CD4-positive, alpha-beta T cell treated with Interleukin-21 for 1 hour (primary cell): ENCODE data around the gene C2orf80.
"Not testable (repeated sequence)": the region's sequence is repeated elsewhere in the genome, so short reads cannot be mapped to it uniquely, and the experiment has no call there.

Source experiments
- DNase-seq: peaks from one replicate; pipeline ENCODE4 v3.0.0-alpha.2; 2020

C2orf80 gene

GRCh38 chr2:208189810-208190503 is at the start of gene C2orf80:
Gene C2orf80, minus strand, starts transcription at chr2:208190030. Its CDS starts 3,044 bp downstream, at chr2:208186986.
- DNase-seq, result no peak

- DNase-seq, result no peak
Observed at GRCh38 chr2:208235860-208236259, 46.0 kb upstream of the C2orf80 start.

- no peak for DNase-seq
Observed at GRCh38 chr2:208234786-208235185, 45.0 kb upstream of the C2orf80 start.

GRCh38 chr2:208228476-208228875 is 38.6 kb upstream of the C2orf80 start:
- no peak for DNase-seq

- DNase-seq, result no peak
Observed at GRCh38 chr2:208227581-208228232, 37.9 kb upstream of the C2orf80 start.

- DNase-seq, result no peak
Observed at GRCh38 chr2:208224802-208225201, 35.0 kb upstream of the C2orf80 start.

GRCh38 chr2:208222351-208222750 is 32.5 kb upstream of the C2orf80 start:
- no peak for DNase-seq

- DNase-seq, result not testable (repeated sequence)
Observed at GRCh38 chr2:208221873-208222272, 32.0 kb upstream of the C2orf80 start.

GRCh38 chr2:208210688-208211451 is 21.0 kb upstream of the C2orf80 start:
- DNase-seq, result no peak

- no peak for DNase-seq
Observed at GRCh38 chr2:208208335-208209085, 18.7 kb upstream of the C2orf80 start.

GRCh38 chr2:208207769-208208168 is 17.9 kb upstream of the C2orf80 start:
- no peak for DNase-seq

GRCh38 chr2:208204166-208204565 is 14.3 kb upstream of the C2orf80 start:
- no peak for DNase-seq

- no peak for DNase-seq
Observed at GRCh38 chr2:208195531-208195930, 5.7 kb upstream of the C2orf80 start.

GRCh38 chr2:208192611-208193236 is 2.9 kb upstream of the C2orf80 start:
- DNase-seq, result no peak

GRCh38 chr2:208189069-208189809 is 591 bp downstream of the C2orf80 start:
- DNase-seq, result no peak

- no peak for DNase-seq
Observed at GRCh38 chr2:208186893-208187292, 2.9 kb downstream of the C2orf80 start.

GRCh38 chr2:208186465-208186864 is 3.4 kb downstream of the C2orf80 start:
- no peak for DNase-seq

GRCh38 chr2:208183972-208184705 is 5.7 kb downstream of the C2orf80 start:
- DNase-seq, result no peak

- DNase-seq, result no peak
Observed at GRCh38 chr2:208183526-208183925, 6.3 kb downstream of the C2orf80 start.

- no peak for DNase-seq
Observed at GRCh38 chr2:208182835-208183234, 7.0 kb downstream of the C2orf80 start.

- DNase-seq, result no peak
Observed at GRCh38 chr2:208179028-208179609, 10.7 kb downstream of the C2orf80 start.
